Measurements from ENCODE around the gene GIGYF2.

GIGYF2 gene

GRCh38 chr2:232771870-232772269, 74.7 kb downstream of the GIGYF2 start:
- ATAC-seq (no peak), DNase-seq (ENCODE audit: low spot score in 2 of 2) (no peak)
- Mint-ChIP-seq H3K4me1 (peaks cover 21% of the 10 kb centered on the region), H3K4me3 (no peak overlapping the region), H3K27ac (no peak overlapping the region), H3K36me3 (peaks cover 63% of the 10 kb centered on the region), H3K9me3 (no peaks in the 10 kb centered on the region)

GRCh38 chr2:232772531-232772930, 75.4 kb downstream of the GIGYF2 start:
- Mint-ChIP-seq H3K9me3 (no peaks in the 10 kb centered on the region), H3K36me3 (peaks cover 65% of the 10 kb centered on the region), H3K4me1 (peaks cover 20% of the 10 kb centered on the region), H3K27ac (no peak overlapping the region), H3K4me3 (no peak overlapping the region)
- DNase-seq (ENCODE audit: low spot score in 2 of 2) (no peak), ATAC-seq (peak; percentile 77)

- ATAC-seq (peak; percentile 55), DNase-seq (ENCODE audit: low spot score in 2 of 2) (no peak)
- Mint-ChIP-seq H3K9me3 (no peaks in the 10 kb centered on the region), H3K27ac (no peak overlapping the region), H3K36me3 (peaks cover 53% of the 10 kb centered on the region), H3K4me1 (peaks cover 20% of the 10 kb centered on the region), H3K4me3 (no peak overlapping the region)
These were observed 76.7 kb downstream of the GIGYF2 start for GRCh38 chr2:232773815-232774214.

GRCh38 chr2:232776435-232776834, 79.3 kb downstream of the GIGYF2 start, which contains the start of gene KCNJ13:
TSS of gene KCNJ13 (minus strand) at chr2:232776565. CDS start at chr2:232771362, 5,203 bp downstream.
- no peak within 1 kb of the TSS for H3K27ac Mint-ChIP-seq
- H3K4me3 Mint-ChIP-seq, result no peak within 1 kb of the TSS
- ATAC-seq (no peak), DNase-seq (ENCODE audit: low spot score in 2 of 2) (no peak)
- peaks cover 36% of the 10 kb centered on the region for H3K36me3 Mint-ChIP-seq
- no peaks in the 10 kb centered on the region for H3K9me3 Mint-ChIP-seq
- H3K4me1 Mint-ChIP-seq, result peaks cover 22% of the 10 kb centered on the region

- no peak overlapping the region for H3K4me3 Mint-ChIP-seq
- no peak for DNase-seq (ENCODE audit: low spot score in 2 of 2)
- no peaks in the 10 kb centered on the region for H3K9me3 Mint-ChIP-seq
- peaks cover 24% of the 10 kb centered on the region for H3K4me1 Mint-ChIP-seq
- no peak overlapping the region for H3K27ac Mint-ChIP-seq
- ATAC-seq, result no peak
- peaks cover 37% of the 10 kb centered on the region for H3K36me3 Mint-ChIP-seq
These were observed 80.1 kb downstream of the GIGYF2 start for GRCh38 chr2:232777276-232777675.

GRCh38 chr2:232779465-232779864, 82.3 kb downstream of the GIGYF2 start:
- Mint-ChIP-seq H3K4me3 (no peak overlapping the region), H3K36me3 (peaks cover 39% of the 10 kb centered on the region), H3K4me1 (peaks cover 9% of the 10 kb centered on the region), H3K27ac (peak overlapping the region; percentile 23), H3K9me3 (no peaks in the 10 kb centered on the region)
- ATAC-seq (no peak), DNase-seq (ENCODE audit: low spot score in 2 of 2) (no peak)

GRCh38 chr2:232779934-232780333, 82.8 kb downstream of the GIGYF2 start:
- Mint-ChIP-seq H3K36me3 (peaks cover 44% of the 10 kb centered on the region), H3K27ac (peak overlapping the region; percentile 23), H3K4me3 (no peak overlapping the region), H3K9me3 (no peaks in the 10 kb centered on the region), H3K4me1 (peaks cover 9% of the 10 kb centered on the region)
- ATAC-seq (no peak), DNase-seq (ENCODE audit: low spot score in 2 of 2) (no peak)

- no peak overlapping the region for H3K4me3 Mint-ChIP-seq
- ATAC-seq (peak; percentile 100), DNase-seq (ENCODE audit: low spot score in 2 of 2) (no peak)
- H3K36me3 Mint-ChIP-seq, result peaks cover 55% of the 10 kb centered on the region
- peak overlapping the region; percentile 73 for H3K27ac Mint-ChIP-seq
- H3K9me3 Mint-ChIP-seq, result no peaks in the 10 kb centered on the region
- peaks cover 9% of the 10 kb centered on the region for H3K4me1 Mint-ChIP-seq
These were observed 84.6 kb downstream of the GIGYF2 start for GRCh38 chr2:232781765-232782164.

GRCh38 chr2:232783278-232783677, 86.1 kb downstream of the GIGYF2 start:
- H3K27ac Mint-ChIP-seq, result no peak overlapping the region
- H3K4me3 Mint-ChIP-seq, result no peak overlapping the region
- peaks cover 61% of the 10 kb centered on the region for H3K36me3 Mint-ChIP-seq
- peaks cover 9% of the 10 kb centered on the region for H3K4me1 Mint-ChIP-seq
- ATAC-seq (no peak), DNase-seq (ENCODE audit: low spot score in 2 of 2) (no peak)
- no peaks in the 10 kb centered on the region for H3K9me3 Mint-ChIP-seq

- DNase-seq (ENCODE audit: low spot score in 2 of 2) (no peak), ATAC-seq (no peak)
- no peaks in the 10 kb centered on the region for H3K9me3 Mint-ChIP-seq
- peaks cover 91% of the 10 kb centered on the region for H3K36me3 Mint-ChIP-seq
- H3K27ac Mint-ChIP-seq, result no peak overlapping the region
- H3K4me3 Mint-ChIP-seq, result no peak overlapping the region
- no peaks in the 10 kb centered on the region for H3K4me1 Mint-ChIP-seq
These were observed 90.7 kb downstream of the GIGYF2 start for GRCh38 chr2:232787806-232788205.

- no peak for ATAC-seq
- H3K36me3 Mint-ChIP-seq, result peaks cover 79% of the 10 kb centered on the region
- H3K4me3 Mint-ChIP-seq, result no peak overlapping the region
- H3K27ac Mint-ChIP-seq, result no peak overlapping the region
- no peaks in the 10 kb centered on the region for H3K9me3 Mint-ChIP-seq
- H3K4me1 Mint-ChIP-seq, result no peaks in the 10 kb centered on the region
- DNase-seq (ENCODE audit: low spot score in 2 of 2), result no peak
These were observed 92.0 kb downstream of the GIGYF2 start for GRCh38 chr2:232789082-232789481.

GRCh38 chr2:232791518-232791917, 94.4 kb downstream of the GIGYF2 start:
- H3K27ac Mint-ChIP-seq, result no peak overlapping the region
- H3K4me3 Mint-ChIP-seq, result no peak overlapping the region
- no peak for DNase-seq (ENCODE audit: low spot score in 2 of 2)
- H3K9me3 Mint-ChIP-seq, result no peaks in the 10 kb centered on the region
- ATAC-seq, result no peak
- H3K36me3 Mint-ChIP-seq, result peaks cover 81% of the 10 kb centered on the region
- no peaks in the 10 kb centered on the region for H3K4me1 Mint-ChIP-seq

GRCh38 chr2:232793271-232793670, 96.1 kb downstream of the GIGYF2 start:
- DNase-seq (ENCODE audit: low spot score in 2 of 2) (no peak), ATAC-seq (no peak)
- Mint-ChIP-seq H3K9me3 (no peaks in the 10 kb centered on the region), H3K4me3 (no peak overlapping the region), H3K4me1 (no peaks in the 10 kb centered on the region), H3K27ac (no peak overlapping the region), H3K36me3 (peaks cover 78% of the 10 kb centered on the region)

- Mint-ChIP-seq H3K27ac (no peak overlapping the region), H3K4me1 (no peaks in the 10 kb centered on the region), H3K36me3 (peaks cover 77% of the 10 kb centered on the region), H3K4me3 (no peak overlapping the region), H3K9me3 (no peaks in the 10 kb centered on the region)
- ATAC-seq (no peak), DNase-seq (ENCODE audit: low spot score in 2 of 2) (no peak)
These were observed 97.8 kb downstream of the GIGYF2 start for GRCh38 chr2:232794981-232795380.

- Mint-ChIP-seq H3K4me1 (no peaks in the 10 kb centered on the region), H3K36me3 (peaks cover 77% of the 10 kb centered on the region), H3K9me3 (no peaks in the 10 kb centered on the region), H3K4me3 (no peak overlapping the region), H3K27ac (no peak overlapping the region)
- DNase-seq (ENCODE audit: low spot score in 2 of 2) (no peak), ATAC-seq (no peak)
These were observed 98.8 kb downstream of the GIGYF2 start for GRCh38 chr2:232795920-232796319.

- DNase-seq (ENCODE audit: low spot score in 2 of 2) (no peak), ATAC-seq (no peak)
- Mint-ChIP-seq H3K4me3 (no peak overlapping the region), H3K4me1 (no peaks in the 10 kb centered on the region), H3K27ac (no peak overlapping the region), H3K36me3 (peaks cover 85% of the 10 kb centered on the region), H3K9me3 (peaks cover 4% of the 10 kb centered on the region)
These were observed 101.1 kb downstream of the GIGYF2 start for GRCh38 chr2:232798187-232798586.

- Mint-ChIP-seq H3K4me1 (no peaks in the 10 kb centered on the region), H3K9me3 (peaks cover 4% of the 10 kb centered on the region), H3K36me3 (peaks cover 93% of the 10 kb centered on the region), H3K4me3 (no peak overlapping the region), H3K27ac (no peak overlapping the region)
- ATAC-seq, result no peak
- DNase-seq (ENCODE audit: low spot score in 2 of 2), result no peak
These were observed 103.0 kb downstream of the GIGYF2 start for GRCh38 chr2:232800166-232800565.
